ENCODE results near the gene JADE2. TPM values are rescaled to one million over a fixed set of nuclear protein-coding genes. Genes with fewer than 3 reads are reported as not detected.

JADE2 gene
- total RNA-seq, 1 donor from 2014 or later = 70.2 TPM

DNA sequence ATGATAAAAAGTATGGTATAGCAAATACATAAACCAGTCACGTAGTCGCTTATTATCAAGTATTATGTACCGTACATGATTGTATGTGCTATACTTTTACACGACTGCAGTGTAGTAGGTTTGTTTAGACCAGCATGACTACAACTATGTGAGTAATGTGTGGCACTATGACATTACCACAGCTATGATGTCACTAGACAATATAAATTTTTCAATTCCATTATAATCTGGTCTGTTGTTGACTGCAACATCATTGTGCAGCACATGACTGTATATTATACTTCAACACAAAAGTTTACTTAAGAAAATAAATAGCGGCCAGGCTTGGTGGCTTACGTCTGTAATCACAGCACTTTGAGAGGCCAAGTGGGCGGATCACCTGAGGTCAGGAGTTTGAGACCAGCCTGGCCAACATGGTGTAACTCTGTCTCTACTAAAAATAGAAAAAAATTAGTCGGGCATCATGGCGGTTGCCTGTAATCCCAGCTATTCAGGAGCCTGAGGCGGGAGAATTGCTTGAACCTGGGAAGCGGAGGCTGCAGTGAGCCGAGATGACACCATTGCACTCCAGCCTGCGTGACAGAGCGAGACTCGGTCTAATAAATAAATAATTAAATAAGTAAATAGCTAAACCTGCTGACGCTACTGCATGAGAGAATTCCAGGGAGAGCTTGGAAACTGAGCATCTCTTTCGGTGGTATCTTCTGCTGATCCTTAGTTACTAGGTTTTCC, 24.6 kb upstream of the JADE2 start:
- H3K4me1 Mint-ChIP-seq (ENCODE audit: low read depth) = peaks cover 34% of the 10 kb centered on the region
- H3K27me3 Mint-ChIP-seq (ENCODE audit: insufficient read depth) = no peaks in the 10 kb centered on the region
- no peaks in the 10 kb centered on the region for H3K36me3 Mint-ChIP-seq (ENCODE audit: low read depth)
- no peaks in the 10 kb centered on the region for H3K9me3 Mint-ChIP-seq
- no peak overlapping the region for H3K4me3 Mint-ChIP-seq
- intact Hi-C loops (cut with micrococcal nuclease) = loop anchor here (5.0 kb wide), 1 partner anchor 64 kb away; no protein-coding TSS in a partner anchor
- no peak overlapping the region for H3K27ac Mint-ChIP-seq
- DNase-seq (ENCODE audit: low spot score) = no peak

DNA sequence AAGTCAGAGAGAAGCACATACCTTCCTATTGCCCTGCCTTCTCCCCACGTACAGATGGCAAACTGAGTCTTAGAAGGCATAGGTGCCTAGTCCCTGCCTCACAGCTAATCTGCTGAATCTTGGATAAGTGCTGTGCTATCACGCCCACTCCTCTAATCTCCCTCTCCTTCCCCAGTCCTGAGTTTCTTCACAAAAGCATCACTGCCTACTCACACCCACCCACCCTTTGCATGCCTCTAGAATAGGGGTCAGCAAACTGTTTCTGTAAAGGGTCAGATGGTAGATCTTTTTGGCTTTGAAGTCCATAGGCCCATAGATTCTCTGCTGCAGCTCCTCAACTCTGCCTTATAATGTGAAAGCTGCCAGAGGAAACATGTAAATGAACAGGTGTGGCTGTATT, 23.2 kb upstream of the JADE2 start:
- peak overlapping the region; percentile 13 for H3K27ac Mint-ChIP-seq
- H3K4me3 Mint-ChIP-seq = no peak overlapping the region
- no peaks in the 10 kb centered on the region for H3K9me3 Mint-ChIP-seq
- no peaks in the 10 kb centered on the region for H3K36me3 Mint-ChIP-seq (ENCODE audit: low read depth)
- H3K4me1 Mint-ChIP-seq (ENCODE audit: low read depth) = peaks cover 42% of the 10 kb centered on the region
- intact Hi-C loops (cut with micrococcal nuclease) = loop anchor here (2.0 to 5.0 kb wide), 2 partner anchors 35 to 65 kb away; no protein-coding TSS in a partner anchor
- no peaks in the 10 kb centered on the region for H3K27me3 Mint-ChIP-seq (ENCODE audit: insufficient read depth)
- DNase-seq (ENCODE audit: low spot score) = no peak

DNA sequence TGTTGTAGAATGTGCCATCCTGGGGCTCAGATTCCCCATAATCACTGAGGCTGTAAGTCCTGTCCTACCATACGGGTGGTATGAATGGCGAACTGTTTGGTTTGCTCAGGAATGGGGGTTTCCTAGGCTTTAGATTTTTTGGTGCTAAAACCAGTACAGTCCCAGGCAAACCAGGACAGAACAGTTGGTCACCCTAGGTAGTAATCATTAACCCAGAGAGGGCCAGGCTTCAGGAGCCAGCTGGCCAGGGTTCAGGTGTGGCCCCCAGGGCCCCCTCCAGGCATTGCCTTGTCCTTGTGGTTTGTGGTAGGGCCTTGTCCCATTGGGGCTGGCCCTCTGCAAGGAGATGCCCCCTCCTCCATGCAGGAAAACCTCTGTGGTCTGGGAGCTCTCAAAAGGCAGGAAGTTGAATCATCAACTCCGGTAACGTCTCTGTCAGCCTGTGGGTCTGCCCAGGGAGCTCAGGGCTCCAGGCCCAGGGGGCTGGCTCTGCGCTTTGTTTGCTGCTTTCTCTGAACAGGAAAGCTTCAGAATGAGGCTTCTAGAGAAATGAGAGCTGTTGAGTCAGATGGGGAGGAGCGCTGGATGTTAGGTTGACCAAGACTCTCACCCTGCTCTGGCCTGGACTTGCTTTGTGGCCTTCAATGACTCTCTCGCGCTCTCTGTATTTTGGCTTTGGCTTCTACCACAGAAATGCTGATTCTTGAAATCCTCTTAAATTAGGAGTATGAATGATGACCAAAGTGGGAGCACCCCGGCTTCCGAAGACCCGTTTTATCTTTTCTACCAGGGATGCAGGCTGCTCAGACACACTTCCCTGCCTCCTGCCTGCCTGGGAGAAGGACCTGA, 22.2 kb upstream of the JADE2 start:
- Mint-ChIP-seq H3K27ac (peak overlapping the region; percentile 96), H3K9me3 (no peaks in the 10 kb centered on the region), H3K36me3 (ENCODE audit: low read depth) (no peaks in the 10 kb centered on the region), H3K27me3 (ENCODE audit: insufficient read depth) (no peaks in the 10 kb centered on the region), H3K4me1 (ENCODE audit: low read depth) (peaks cover 46% of the 10 kb centered on the region), H3K4me3 (peak overlapping the region; percentile 60)
- intact Hi-C loops (cut with micrococcal nuclease) = loop anchor here (1.0 to 5.0 kb wide), 4 partner anchors 8 to 66 kb away; partner anchors contain the start of gene JADE2
- peak; percentile 71 for DNase-seq (ENCODE audit: low spot score)

DNA sequence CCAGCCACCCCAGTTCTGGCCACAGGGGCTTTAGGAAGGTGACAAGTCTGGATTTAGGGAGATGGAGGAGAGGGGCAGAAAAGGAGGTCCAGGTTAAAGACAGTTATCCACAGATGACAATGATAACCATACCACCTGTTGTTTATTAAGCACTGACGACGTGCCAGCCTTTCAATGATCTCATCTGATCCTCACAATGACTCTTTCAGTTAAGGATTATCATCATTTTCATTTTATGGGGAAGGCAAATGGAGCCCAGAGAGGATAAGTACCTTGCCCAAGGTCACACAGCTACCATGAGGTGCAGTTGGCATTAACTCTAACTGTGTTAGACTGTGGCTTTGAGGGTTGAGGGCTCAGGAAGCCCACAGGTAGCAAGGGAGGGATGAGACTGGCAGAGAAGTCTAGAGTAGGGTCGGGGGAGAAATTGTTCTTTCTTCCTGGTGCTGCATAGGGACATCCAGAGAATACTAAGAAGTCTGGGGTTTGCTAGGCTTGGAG, 21.5 kb upstream of the JADE2 start:
- intact Hi-C loops (cut with micrococcal nuclease) = loop anchor here (1.0 to 5.0 kb wide), 4 partner anchors 7 to 67 kb away; partner anchors contain the start of gene JADE2
- Mint-ChIP-seq H3K36me3 (ENCODE audit: low read depth) (no peaks in the 10 kb centered on the region), H3K4me1 (ENCODE audit: low read depth) (peaks cover 47% of the 10 kb centered on the region), H3K27me3 (ENCODE audit: insufficient read depth) (no peaks in the 10 kb centered on the region), H3K4me3 (peak overlapping the region; percentile 60), H3K27ac (peak overlapping the region; percentile 96), H3K9me3 (no peaks in the 10 kb centered on the region)
- DNase-seq (ENCODE audit: low spot score) = no peak

DNA sequence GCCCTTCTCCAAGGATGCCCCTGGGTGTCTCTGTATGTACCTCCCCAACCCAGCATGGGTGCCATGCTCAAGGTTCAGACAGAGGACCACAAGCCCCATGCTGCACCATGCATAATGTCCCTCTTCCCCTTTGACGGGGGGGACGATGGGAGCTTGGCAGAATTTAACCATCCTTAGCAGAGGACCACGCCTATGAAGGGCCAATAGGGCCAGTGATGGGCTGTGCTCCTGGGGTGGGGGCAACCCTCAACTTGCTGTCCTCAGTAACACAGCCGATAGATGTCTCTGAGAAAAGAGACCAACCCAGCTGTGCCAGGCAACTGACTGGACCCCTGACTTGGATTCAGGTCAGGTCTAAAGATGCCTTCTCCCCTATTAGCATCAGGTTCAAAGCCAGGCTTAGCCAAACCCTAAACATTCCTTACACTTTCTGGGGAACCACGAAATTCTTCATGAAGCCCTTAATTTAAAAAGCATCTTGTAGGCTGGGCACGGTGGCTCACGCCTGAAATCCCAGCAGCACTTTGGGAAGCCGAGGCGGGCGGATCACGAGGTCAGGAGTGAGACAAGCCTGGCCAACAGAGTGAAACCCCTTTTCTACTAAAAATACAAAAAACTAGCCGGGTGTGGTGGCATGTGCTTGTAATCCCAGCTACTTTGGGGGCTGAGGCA, 20.7 kb upstream of the JADE2 start:
- no peaks in the 10 kb centered on the region for H3K9me3 Mint-ChIP-seq
- peak overlapping the region; percentile 96 for H3K27ac Mint-ChIP-seq
- no peak for DNase-seq (ENCODE audit: low spot score)
- peaks cover 54% of the 10 kb centered on the region for H3K4me1 Mint-ChIP-seq (ENCODE audit: low read depth)
- H3K4me3 Mint-ChIP-seq = no peak overlapping the region
- intact Hi-C loops (cut with micrococcal nuclease) = loop anchor here (5.0 kb wide), 1 partner anchor 67 kb away; no protein-coding TSS in a partner anchor
- H3K36me3 Mint-ChIP-seq (ENCODE audit: low read depth) = no peaks in the 10 kb centered on the region
- no peaks in the 10 kb centered on the region for H3K27me3 Mint-ChIP-seq (ENCODE audit: insufficient read depth)

DNA sequence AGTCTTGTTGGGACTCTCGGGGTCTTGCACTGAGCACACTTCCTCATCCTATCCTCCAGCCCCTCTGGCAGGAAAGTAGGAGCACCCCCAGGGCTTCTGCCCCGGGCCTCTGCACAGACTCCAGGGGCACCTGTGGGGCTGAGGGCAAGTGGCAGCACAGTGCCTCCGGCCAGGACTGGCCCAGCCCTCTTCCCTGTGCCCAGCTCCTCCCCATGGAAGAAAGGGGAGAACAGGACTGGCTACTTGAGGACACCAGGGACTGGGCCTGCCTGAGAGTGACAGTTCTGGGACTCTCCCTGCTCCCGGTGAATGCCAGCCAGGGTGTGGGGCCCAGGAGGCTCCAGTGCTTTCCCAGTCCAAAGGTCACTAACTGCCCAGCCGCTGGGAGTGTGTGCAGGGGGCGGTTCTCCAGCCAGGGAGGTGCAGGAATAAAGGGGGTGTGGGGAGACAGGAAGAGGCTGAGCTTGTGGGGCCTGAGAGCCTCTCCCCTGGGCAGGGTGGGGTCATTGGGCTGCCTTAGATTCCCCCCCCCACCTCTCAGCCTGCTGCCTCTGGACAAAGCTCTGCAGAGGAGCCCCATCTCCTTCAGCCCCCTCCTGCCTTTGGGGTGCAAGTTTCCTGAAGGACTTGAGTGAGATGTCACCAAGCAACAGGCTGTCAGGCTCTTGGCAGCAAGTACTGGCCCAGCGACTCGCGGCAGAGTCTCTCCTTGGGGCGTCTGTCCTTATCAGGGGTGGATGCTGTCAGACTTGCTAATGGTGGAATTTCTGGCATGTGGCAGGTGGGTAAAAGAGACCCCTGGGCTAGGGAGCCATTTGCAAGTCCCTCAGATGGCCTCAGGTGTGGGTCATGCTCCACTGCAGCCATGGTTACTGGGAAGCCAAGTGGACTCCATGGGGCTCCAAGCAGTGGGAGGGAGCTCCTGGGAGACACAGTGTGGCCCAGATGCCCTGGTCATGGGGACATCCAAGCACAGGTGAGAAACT, 19.1 kb upstream of the JADE2 start:
- Mint-ChIP-seq H3K9me3 (no peaks in the 10 kb centered on the region), H3K4me1 (ENCODE audit: low read depth) (peaks cover 68% of the 10 kb centered on the region), H3K27ac (no peak overlapping the region), H3K27me3 (ENCODE audit: insufficient read depth) (no peaks in the 10 kb centered on the region), H3K36me3 (ENCODE audit: low read depth) (no peaks in the 10 kb centered on the region), H3K4me3 (no peak overlapping the region)
- intact Hi-C loops (cut with micrococcal nuclease) = no loop called here
- DNase-seq (ENCODE audit: low spot score) = no peak

DNA sequence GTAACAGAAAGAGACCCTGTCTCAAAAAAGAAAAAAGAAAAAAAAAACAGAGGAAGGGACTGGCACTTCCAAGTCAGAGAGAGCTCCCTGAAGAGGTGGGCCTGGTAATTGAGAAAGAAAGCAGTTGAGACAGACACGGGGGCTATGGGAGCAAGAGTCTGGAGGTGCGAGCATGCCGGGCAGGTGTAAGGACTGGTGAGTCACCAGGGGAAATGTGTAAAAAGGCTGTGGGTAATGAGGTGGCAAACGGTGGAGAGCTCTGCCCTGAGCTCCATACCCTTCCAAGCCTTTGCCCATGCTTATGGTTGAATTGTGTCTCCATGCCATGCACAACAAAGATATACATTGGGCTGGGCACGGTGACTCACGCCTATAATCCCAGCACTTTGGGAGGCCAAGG, 18.0 kb upstream of the JADE2 start:
- intact Hi-C loops (cut with micrococcal nuclease) = no loop called here
- DNase-seq (ENCODE audit: low spot score) = no peak
- H3K4me1 Mint-ChIP-seq (ENCODE audit: low read depth) = peaks cover 66% of the 10 kb centered on the region
- no peak overlapping the region for H3K27ac Mint-ChIP-seq
- no peaks in the 10 kb centered on the region for H3K36me3 Mint-ChIP-seq (ENCODE audit: low read depth)
- H3K9me3 Mint-ChIP-seq = no peaks in the 10 kb centered on the region
- H3K27me3 Mint-ChIP-seq (ENCODE audit: insufficient read depth) = no peaks in the 10 kb centered on the region
- H3K4me3 Mint-ChIP-seq = no peak overlapping the region

DNA sequence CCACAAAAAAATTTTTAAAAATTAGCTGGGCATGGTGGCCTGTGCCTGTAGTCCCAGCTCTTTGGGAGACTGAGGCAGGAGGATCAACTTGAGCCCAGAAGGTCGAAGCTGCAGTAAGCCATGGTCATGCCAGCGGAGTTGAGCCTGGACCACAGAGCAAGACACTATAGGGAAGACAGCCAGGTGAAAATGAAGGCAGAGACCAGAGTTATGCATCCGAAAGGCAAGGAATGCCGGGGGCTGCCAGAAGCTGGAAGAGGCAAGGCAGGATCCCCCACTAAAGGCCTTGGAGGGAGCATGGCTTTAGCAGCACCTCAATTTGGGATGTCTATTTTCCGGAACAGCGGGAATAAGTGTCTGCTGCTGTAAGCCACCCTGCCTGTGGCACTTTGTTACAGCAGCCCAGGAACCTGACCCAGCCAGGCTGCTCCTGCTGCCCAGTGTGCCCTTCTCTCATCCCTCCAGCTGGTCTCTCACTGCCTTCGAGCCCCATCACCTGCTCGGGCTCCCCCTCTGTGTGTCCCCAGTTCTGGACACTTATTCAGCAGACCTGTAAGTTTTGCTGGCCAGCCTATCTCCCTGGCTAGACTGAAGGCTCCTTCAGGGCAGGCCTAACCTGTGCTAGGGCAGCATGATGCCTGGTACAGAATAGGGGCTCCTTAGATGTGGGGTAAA, 16.8 kb upstream of the JADE2 start:
- Mint-ChIP-seq H3K27me3 (ENCODE audit: insufficient read depth) (no peaks in the 10 kb centered on the region), H3K4me3 (no peak overlapping the region), H3K4me1 (ENCODE audit: low read depth) (peaks cover 54% of the 10 kb centered on the region), H3K9me3 (no peaks in the 10 kb centered on the region), H3K27ac (no peak overlapping the region), H3K36me3 (ENCODE audit: low read depth) (no peaks in the 10 kb centered on the region)
- intact Hi-C loops (cut with micrococcal nuclease) = no loop called here
- DNase-seq (ENCODE audit: low spot score) = no peak

DNA sequence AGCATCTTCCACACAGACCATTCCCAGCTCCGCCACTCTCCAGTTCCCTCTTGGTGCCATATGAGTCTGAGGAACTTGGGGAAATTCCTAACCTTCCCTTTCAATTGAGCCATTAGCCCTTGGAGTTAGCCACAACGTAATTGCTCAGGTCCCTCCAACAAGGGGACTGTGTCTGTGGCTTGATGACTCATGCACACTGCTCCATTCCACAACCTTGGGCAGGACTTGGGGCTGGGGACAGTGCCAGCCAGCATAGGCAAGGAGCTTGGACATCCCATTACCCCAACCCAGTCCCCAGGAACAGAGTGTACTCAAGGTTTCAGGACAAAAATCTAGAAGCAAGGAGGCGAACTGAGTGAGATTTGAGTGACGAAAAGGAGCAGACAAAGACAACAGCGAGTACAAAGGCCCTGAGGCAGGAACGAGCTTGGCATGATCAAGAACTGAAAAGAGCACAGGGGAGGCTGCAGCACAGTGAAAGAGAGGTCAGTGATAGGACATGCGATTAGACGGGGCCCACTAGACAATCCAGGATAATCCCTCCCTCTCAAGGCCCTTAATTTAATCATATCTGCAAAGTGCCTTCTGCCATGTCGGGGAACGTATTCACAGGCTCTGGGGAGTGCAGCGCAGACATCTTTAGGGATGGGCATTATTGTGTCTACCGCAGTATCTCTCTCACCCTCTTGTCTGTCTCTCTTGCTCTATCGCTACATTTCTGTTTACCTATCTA, 16.0 kb upstream of the JADE2 start:
- no peak for DNase-seq (ENCODE audit: low spot score)
- Mint-ChIP-seq H3K27me3 (ENCODE audit: insufficient read depth) (no peaks in the 10 kb centered on the region), H3K9me3 (no peaks in the 10 kb centered on the region), H3K4me3 (no peak overlapping the region), H3K36me3 (ENCODE audit: low read depth) (no peaks in the 10 kb centered on the region), H3K27ac (no peak overlapping the region), H3K4me1 (ENCODE audit: low read depth) (peaks cover 45% of the 10 kb centered on the region)
- intact Hi-C loops (cut with micrococcal nuclease) = loop anchor here (2.0 kb wide), 1 partner anchor 15 kb away; the partner anchor contains the start of gene JADE2

DNA sequence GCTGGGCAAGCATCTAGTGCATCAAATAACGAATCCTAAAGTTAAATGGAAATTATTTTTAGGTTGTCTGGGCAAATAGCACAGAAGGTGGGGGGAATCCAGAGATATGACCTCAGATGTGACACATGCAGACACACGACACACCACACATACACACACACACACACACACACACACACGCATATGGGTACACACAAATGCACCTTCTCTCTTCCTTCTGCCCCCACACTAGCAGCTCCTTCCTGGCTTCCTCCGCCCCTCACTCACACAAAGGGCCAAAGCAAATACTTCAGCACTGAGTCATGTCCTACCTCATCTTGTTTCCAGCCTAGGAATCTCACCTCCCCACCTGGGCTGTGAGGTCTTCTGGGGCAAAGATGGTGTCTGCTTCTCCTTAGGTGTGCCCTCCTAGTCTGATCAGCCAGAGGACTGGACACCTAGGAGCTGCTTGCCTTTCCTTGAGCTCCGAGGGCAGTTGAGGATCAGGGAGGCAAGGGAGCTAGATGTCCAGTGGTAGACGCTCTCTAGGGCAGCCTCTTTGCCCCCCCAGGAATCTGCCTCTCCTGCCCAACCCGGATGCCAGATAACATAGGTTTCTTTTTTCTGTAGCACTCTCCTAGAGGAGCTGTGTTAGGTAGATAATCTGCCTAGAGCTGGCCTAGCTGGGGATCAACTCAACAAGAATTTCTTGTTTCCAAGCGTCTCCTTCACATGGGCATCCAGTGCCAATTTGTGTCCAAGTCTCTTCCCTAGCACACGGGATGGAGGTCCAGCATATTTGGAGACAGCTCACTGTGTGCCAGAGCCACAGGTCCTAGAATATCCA, 14.3 kb upstream of the JADE2 start:
- Mint-ChIP-seq H3K36me3 (ENCODE audit: low read depth) (no peaks in the 10 kb centered on the region), H3K4me1 (ENCODE audit: low read depth) (peaks cover 44% of the 10 kb centered on the region), H3K27me3 (ENCODE audit: insufficient read depth) (no peaks in the 10 kb centered on the region), H3K9me3 (no peaks in the 10 kb centered on the region), H3K27ac (peak overlapping the region; percentile 77), H3K4me3 (no peak overlapping the region)
- intact Hi-C loops (cut with micrococcal nuclease) = loop anchor here (1.0 to 2.0 kb wide), 2 partner anchors 8 to 14 kb away; partner anchors contain the start of gene JADE2
- DNase-seq (ENCODE audit: low spot score) = no peak

All from activated T-helper 1 cell treated with anti-CD3 and anti-CD28 coated beads, Interleukin-12 subunit alpha, Interleukin-12 subunit beta, Interleukin-2, Interleukin-4 antibody, amounts not matched to agents 30 ng/mL and 10 ng/mL and 1 ng/mL, durations not matched to agents 14 hours and 24 hours and 36 hours (primary cell).